Eye (tissue), 1 donor: ENCODE measurements around the gene NTHL1.
A peak's percentile ranks its signal among the peaks of the same experiment; 100 is the strongest.

Source experiments
- DNase-seq: peaks from one replicate; pipeline ENCODE4 v3.0.0-alpha.2; 2015

NTHL1 gene

GRCh38 chr16:2007081-2007836 lies 40.4 kb downstream of the NTHL1 start:
- DNase-seq = no peak

- no peak for DNase-seq
Observed at GRCh38 chr16:2006317-2006716, 41.3 kb downstream of the NTHL1 start.

DNA sequence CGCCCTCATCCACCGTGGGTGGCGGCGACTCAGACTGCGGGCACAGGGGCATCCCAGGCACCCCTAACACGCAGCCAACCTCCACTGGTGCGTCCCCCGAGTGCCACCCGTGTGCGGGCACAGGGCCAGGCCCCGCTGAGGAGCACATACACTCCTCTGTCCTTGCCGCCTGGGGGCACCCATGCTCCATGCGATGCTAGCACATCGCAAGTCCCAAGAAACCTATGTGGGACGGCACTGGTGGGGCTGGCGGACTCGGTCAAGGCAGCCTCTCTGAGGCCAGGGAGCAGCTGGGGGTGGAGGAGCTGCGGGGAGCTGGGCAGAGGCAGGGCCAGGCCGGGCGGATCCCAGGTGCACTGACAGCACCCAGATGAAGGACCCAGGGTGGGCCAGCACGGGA lies 42.0 kb downstream of the NTHL1 start:
- no peak for DNase-seq

DNA sequence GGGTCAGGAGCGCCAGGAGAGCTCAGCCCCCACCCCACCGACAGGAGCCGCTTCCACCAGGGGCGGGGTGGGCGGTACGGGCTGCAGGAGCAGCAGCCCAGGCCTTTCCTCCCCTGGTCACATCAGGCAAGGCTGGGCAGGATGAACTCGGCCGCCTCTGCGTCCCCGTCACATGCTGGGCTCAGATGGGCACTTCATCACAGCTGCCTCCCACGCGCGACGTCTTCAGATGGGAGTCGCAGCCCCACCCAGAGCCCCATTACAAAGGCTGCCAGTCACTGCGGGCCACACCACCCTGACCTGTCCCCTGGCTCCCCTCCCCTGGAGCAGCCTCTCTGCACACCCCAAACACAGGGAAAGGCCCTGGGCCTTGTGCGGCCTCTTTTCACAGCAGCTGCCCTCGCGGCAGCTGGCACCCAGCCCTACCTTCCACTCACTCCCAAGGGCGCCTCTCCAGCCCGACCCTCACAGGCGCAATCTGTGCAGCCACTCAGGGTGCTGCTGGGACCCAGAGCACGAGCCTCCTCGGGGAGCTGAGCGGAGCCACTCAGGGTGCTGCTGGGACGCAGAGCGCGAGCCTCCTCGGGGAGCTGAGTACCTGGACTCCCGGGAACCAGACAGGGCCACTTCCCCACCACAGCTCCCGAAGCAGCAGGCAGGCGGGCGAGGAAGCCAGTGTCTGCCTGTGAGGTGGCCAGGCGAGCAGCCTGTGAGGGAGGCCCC lies 42.7 kb downstream of the NTHL1 start:
- peak; percentile 15 for DNase-seq

GRCh38 chr16:2003827-2004641 lies 43.6 kb downstream of the NTHL1 start:
- peak; percentile 96 for DNase-seq

DNA sequence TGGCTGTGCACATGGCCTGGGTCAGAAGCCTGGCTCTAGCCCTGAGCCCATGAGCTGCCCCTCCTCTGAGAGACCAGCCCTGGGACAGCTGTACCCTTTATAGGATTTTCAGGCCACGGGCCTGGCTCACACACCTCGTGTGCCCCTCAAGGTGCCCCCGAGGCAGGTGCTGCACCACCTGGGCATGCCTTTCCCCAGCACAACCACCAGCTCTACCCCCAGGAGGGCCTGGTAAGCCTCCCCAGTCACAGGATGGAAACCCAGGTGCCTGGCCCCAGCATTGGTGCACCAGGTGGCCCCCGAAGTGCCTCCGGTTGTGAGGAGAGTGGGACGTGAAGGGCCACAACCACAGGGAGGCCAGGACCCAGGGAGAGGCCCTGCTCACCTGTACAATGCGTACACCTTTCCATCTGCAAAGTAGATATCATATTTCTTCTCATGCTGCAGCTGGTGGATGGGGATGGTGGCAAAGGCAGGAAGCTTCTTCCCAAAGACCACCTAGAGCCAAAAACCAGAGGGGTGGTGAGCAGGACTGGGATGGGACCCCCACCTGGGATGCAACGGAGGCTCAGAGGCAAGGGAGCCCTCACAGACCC lies 44.3 kb downstream of the NTHL1 start:
- DNase-seq = no peak

DNA sequence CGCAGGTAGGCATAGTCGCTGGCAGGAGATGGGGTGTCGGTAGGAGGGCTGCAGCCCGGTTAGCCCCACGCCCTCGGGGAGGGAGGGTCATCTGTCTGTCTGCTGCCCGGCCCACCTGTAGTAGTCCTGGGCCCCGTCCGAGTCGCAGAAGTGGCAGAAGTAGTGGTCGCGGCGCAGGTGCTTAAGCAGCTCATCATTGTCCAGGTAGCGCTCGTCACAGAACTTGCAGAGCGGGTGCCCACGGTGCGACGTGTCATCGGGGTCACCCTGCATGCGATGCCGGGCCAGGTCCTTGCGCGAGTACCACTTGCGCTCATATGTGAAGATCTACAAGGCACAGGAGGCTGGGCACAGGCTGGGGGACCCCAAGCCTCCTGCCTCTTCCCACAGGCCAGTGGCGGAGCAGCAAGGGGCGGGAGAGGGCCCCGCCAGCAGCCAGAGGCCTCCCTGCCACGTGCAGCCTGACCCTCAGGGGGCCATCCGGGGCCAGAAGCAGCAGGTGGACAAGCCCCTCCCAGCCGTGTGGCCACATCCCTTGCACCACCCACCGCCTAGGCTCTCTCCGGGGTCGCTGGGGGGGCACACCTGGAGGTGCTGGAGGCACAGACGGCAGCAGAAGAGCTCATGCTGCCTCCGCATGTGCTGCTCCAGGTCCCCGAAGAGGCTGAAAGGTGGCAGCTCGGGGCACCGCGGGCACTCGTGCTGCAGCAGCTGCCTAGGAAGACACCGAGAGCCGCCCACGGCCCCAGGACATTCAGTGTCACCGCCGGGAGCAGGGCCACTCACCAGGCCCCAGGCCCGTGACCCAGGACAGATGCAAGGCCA lies 45.0 kb downstream of the NTHL1 start:
- DNase-seq = no peak

DNA sequence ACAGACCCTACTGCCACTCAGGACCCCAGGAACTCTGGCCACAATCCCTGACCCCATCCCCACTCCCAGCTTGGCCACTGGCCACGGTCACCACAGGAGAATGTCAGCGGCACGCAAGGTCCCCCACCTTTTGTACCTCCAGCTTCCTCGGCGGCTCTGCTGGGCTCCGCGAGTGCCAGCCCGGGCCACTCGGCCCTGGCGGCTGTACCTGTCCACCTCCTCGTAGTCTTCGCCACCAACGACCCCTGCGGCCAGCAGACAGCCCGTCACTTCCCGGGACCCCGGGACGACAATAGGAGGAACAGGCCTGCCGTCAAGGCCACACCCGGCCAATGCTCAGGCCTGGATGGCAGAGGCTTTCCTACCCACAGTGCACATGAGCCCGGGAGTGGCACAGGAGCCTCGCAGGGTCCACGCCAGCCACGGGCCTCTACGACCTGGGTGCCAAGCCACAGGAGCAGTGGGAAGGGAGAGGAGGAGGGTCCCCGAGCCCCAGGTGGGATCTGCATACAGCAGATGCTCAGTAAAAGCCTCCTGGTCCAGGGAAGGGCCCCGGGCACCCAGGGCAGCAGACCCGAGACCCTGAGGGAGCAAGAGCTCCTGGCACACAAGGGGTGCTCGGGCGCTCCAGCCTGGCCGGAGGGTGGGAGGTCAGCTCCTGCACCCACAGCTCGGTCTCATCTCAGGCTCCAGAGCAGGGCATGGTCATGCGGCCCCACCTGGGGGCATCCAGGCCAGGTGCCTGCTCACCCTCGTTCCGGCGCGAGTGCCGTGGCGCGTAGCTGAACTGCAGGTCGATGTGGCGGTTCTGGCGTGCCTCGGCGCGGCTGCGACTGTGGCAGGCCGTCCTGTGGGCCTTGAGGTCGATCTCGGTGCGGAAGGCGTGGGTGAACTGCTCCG lies 45.9 kb downstream of the NTHL1 start:
- DNase-seq = no peak

- no peak for DNase-seq
Observed at GRCh38 chr16:2001035-2001434, 46.6 kb downstream of the NTHL1 start.

- DNase-seq = no peak
Observed at GRCh38 chr16:1999866-2000514, 47.6 kb downstream of the NTHL1 start.

DNA sequence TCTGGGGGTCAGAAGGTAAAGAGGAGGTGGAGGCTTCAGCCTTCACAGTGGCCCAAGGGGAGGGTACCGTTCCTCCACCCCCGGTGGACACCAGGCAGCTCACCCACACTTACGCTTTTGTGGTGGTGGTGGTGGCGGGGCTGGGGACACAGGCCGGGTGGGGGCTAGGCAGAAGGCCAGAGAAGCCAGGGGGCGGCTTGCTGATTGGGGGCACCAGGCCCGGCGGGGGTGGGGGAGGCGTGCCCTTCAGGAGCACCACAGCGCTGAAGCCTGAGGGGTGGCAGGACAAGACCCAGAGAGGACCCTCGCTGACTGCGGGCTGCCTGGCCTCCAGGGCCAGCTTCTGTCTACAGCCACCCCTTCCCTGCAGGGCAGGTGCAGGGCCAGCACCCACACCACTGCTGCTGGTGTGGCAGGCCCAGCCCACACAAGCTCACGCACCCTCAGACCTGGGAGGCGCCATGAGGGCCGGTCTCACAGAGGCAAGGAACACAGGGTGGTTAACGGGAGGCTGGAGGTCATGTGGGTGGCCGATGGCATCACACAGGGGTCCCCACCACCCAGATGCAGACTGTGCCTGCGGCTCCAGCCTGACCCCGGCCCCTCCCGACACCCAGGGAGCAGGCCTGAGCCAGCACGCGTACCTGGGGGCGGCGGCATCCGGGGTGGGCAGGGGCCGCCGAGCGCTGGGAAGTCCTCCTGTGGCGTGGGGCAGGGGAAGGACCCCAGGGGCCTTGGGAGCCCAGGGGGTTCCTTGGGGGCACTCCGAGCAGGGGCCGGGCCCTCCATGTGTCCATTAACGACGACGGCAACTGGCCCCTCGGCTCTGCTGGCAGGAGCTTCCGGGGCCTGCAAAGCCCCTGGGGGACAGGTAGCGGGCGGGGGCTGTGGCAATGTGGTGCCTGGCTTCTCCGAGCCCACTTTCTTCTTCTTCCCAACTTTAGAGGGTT lies 48.5 kb downstream of the NTHL1 start:
- DNase-seq = no peak

DNA sequence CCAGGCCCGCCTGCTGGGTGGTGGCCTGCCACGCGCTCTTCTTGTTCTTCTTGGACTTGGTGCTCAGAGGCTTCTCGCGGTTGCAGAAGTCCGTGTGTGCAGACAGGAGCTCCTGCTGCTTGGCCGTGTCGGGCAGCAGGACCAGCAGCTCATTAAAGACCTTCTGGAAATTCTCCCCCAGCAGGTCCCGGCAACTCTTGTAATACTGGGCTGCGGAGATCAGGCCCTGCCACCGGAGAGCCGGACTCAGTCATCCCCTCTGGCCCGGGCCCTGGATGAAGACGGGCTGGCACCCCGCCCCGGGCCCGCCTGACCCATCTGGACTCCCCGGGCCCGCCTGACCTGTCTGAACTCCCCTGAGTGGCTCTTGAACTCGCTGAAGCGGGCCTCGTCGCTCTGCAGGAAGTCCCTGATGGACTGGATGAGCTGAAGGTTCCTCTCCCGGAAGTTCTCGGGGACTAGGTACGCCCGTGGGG lies 49.2 kb downstream of the NTHL1 start:
- DNase-seq = no peak

GRCh38 chr16:1997494-1998359 lies 49.9 kb downstream of the NTHL1 start:
- DNase-seq = no peak

DNA sequence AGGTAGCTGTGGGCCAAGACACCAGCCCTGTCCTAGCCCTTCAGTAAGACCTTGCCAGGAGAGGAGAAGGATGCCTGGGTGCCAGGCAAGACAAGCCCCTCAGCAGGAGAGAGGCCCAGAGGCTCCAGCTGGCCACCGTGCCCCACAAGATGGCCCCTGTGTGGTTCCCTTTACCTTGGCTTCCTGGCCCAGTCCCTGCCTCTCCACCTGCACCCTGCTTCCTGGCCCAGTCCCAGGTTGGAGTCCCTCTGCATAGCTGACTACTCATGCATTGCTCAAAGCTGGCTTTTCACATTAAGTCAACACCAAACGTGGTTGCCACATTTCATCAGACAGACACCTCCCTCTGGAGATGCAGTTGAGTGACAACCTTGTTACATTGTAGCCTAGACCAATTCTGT lies 53.9 kb downstream of the NTHL1 start:
- DNase-seq = no peak

- peak; percentile 25 for DNase-seq
Observed at GRCh38 chr16:1992704-1993317, 54.8 kb downstream of the NTHL1 start.

GRCh38 chr16:1991948-1992703 lies 55.5 kb downstream of the NTHL1 start:
- peak; percentile 95 for DNase-seq

- DNase-seq = peak; percentile 46
Observed at GRCh38 chr16:1991588-1991947, 56.1 kb downstream of the NTHL1 start.
